NCI-H187 treated with DMSO at 0.1 percent for 48 hours (cell line): ENCODE results near the gene ASCL2.

ENCODE experiments used
- DNase-seq: peaks from one replicate; lab custom pipeline; 2025; lab: John Stamatoyannopoulos, UW

ASCL2 gene

GRCh38 chr11:2272228-2272945 is 2.0 kb upstream of the ASCL2 start:
- no peak for DNase-seq

GRCh38 chr11:2271327-2272227 is 1.2 kb upstream of the ASCL2 start:
- no peak for DNase-seq

GRCh38 chr11:2271077-2271326 is 614 bp upstream of the ASCL2 start:
- DNase-seq, result no peak

GRCh38 chr11:2269601-2270321 is 627 bp downstream of the ASCL2 start:
- no peak for DNase-seq

- DNase-seq, result no peak
Observed at GRCh38 chr11:2268729-2269600, 1.4 kb downstream of the ASCL2 start.

- DNase-seq, result no peak
Observed at GRCh38 chr11:2267851-2268728, 2.3 kb downstream of the ASCL2 start.

GRCh38 chr11:2267306-2267850 is 3.0 kb downstream of the ASCL2 start:
- DNase-seq, result no peak

- DNase-seq, result no peak
Observed at GRCh38 chr11:2266586-2267305, 3.6 kb downstream of the ASCL2 start.

GRCh38 chr11:2265854-2266585 is 4.4 kb downstream of the ASCL2 start:
- no peak for DNase-seq

- no peak for DNase-seq
Observed at GRCh38 chr11:2265396-2265795, 5.0 kb downstream of the ASCL2 start.

GRCh38 chr11:2264366-2265053 is 5.9 kb downstream of the ASCL2 start:
- DNase-seq, result no peak

GRCh38 chr11:2263724-2264360 is 6.5 kb downstream of the ASCL2 start:
- no peak for DNase-seq

- DNase-seq, result no peak
Observed at GRCh38 chr11:2263071-2263565, 7.3 kb downstream of the ASCL2 start.

- no peak for DNase-seq
Observed at GRCh38 chr11:2262301-2263070, 7.9 kb downstream of the ASCL2 start.

- no peak for DNase-seq
Observed at GRCh38 chr11:2261436-2262230, 8.8 kb downstream of the ASCL2 start.
